Fibroblast of lung (primary cell): ENCODE data around the gene MRPS27.

Experiments used
- CTCF ChIP-seq, 2 donors: IDR thresholded peaks in 1 of 2; conservative IDR thresholded peaks in 1 of 2; 1 replicate in 1 of 2; 2 replicates in 1 of 2; pipeline ENCODE4 v1.5.1; 2011 to 2012; ENCODE audit warnings: low read length in 2 of 2, control low read depth in 1 of 2, inconsistent platforms in 1 of 2, low read depth in 1 of 2, mild to moderate bottlenecking in 1 of 2
- EZH2 ChIP-seq: IDR thresholded peaks from 2 replicates; pipeline ENCODE4 v1.5.1; 2012; ENCODE audit warnings: low read length, control low read depth, mild to moderate bottlenecking; ENCODE audit errors: missing control alignments

GRCh38 chr5:72245951-72246532 lies 74.0 kb downstream of the MRPS27 start:
- no peak for TF ChIP-seq CTCF (conservative IDR thresholded peaks at IDR 0.05 in 1 of 2, IDR thresholded peaks at IDR 0.05 in 1 of 2; ENCODE audit: low read depth in 1 of 2, low read length in 2 of 2)
- no peak for TF ChIP-seq EZH2
